NCI-H187 (cell line): Measurements from ENCODE around the gene SDK1.

Experiments
- DNase-seq, 2 experiments: peaks; one replicate each; lab custom pipeline; 2025; lab: John Stamatoyannopoulos, UW

Gene SDK1

GRCh38 chr7:3416453-3416852 lies 115.4 kb downstream of the SDK1 start:
- no peak for DNase-seq

GRCh38 chr7:3425087-3425486 lies 124.0 kb downstream of the SDK1 start:
- no peak for DNase-seq

DNA sequence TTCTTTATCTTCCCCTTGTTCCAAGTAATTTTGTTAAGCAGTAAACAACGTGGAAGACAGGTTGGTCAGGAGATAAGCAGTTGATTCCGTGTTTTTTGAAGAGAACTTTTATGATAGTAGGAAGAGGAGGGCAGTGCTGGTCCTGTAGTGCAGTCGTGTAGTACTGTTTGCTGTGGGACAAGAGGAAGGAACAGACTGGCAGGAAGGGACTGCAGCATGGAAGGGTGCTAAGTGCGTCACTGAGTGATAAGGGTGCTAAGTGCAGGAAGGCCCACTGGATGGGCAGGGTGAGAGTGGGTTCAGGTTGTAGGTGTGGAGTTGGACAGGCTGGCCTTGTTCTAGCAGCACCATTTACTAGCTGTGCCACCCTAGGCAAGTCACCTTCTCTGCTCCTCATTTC lies 125.0 kb downstream of the SDK1 start:
- DNase-seq: no peak

- DNase-seq: no peak
These were observed 126.9 kb downstream of the SDK1 start for GRCh38 chr7:3427957-3428356.

GRCh38 chr7:3429981-3430380 lies 128.9 kb downstream of the SDK1 start:
- no peak for DNase-seq

GRCh38 chr7:3430588-3430987 lies 129.5 kb downstream of the SDK1 start:
- no peak for DNase-seq

GRCh38 chr7:3431306-3431705 lies 130.3 kb downstream of the SDK1 start:
- DNase-seq: no peak

DNA sequence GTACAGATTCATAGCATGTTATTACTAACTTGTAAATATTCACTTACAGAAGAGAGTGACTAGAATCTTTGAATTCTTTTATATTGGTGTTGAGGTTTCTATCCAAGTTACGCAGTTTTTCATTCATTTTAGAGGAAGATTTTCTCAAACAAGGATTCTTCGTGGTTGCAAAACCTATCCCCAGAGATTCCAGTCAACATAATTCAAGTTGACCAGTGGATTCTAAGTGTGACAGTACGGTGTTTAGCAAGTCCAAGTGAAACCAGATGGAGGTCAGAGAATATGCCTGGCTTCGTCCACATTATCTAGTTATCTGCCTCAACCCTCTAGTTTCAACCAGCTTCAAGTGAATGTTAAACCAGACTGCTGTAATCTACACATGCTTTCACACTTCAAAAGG lies 131.9 kb downstream of the SDK1 start:
- DNase-seq: no peak

GRCh38 chr7:3434611-3435010 lies 133.6 kb downstream of the SDK1 start:
- no peak for DNase-seq

GRCh38 chr7:3436112-3436511 lies 135.1 kb downstream of the SDK1 start:
- no peak for DNase-seq

GRCh38 chr7:3436746-3437145 lies 135.7 kb downstream of the SDK1 start:
- DNase-seq: no peak

GRCh38 chr7:3437467-3437866 lies 136.4 kb downstream of the SDK1 start:
- DNase-seq: no peak

DNA sequence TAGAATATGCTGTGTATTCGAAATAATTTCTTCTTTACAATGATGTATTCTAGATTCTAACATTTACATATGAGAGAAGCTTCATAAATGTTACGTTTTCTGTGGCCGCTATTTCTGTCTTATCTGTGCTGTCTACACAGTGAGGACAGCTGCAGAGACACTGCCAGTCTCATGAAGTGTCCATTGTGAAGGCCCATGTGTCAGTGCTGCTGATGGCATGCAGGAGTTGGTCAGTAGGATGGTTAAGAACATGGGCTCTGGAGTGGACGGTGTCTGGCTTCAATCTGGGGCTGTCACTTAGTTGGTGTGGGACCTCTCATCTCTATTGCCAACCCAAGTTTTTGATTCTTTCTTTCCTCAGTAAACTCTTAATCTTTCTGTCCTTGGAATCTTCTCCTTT lies 137.3 kb downstream of the SDK1 start:
- DNase-seq: no peak

GRCh38 chr7:3439333-3440030 lies 138.4 kb downstream of the SDK1 start:
- no peak for DNase-seq

- DNase-seq: no peak
These were observed 139.5 kb downstream of the SDK1 start for GRCh38 chr7:3440509-3440908.

GRCh38 chr7:3443716-3444115 lies 142.7 kb downstream of the SDK1 start:
- DNase-seq: no peak

DNA sequence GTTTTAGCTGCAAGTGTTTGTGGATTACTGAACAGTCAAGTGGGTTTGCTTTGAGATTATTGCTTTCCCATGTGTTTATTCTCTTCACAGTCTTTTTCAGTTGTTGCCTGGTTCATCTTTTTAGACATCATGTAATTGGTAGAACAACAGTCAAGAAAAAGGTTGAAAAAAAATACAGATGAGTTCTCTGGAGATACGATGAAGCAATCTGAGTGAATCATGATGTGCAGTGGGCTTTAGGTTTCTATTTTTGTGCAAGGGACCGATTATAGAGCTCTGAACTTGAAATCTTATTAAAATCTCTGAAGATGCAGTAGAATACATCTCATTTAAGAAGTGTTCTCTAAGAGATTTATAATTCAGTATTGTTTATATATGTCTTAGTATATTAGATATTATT lies 145.7 kb downstream of the SDK1 start:
- DNase-seq: no peak

- DNase-seq: no peak
These were observed 150.6 kb downstream of the SDK1 start for GRCh38 chr7:3451701-3452100.

GRCh38 chr7:3453398-3453797 lies 152.3 kb downstream of the SDK1 start:
- no peak for DNase-seq

- no peak for DNase-seq
These were observed 154.9 kb downstream of the SDK1 start for GRCh38 chr7:3455806-3456595.

DNA sequence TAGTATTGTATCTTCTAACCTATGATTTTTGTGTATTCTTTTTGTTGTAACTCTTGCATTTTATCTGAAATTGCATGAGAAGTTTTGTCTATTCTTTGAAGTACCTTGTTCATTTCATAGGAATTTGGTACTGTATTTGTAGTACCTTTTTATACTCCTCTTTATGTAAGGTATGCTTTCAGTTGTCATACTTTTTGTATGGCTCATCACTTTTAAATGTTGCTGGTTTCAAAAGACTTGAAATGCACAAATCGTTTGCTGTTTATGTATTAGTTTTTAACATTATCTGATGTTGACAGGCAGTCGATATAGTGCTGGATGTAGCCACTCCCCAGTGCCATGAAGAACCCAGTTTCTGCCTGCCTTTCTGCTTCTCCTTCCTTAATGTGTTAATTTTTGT lies 158.1 kb downstream of the SDK1 start:
- DNase-seq: no peak

- DNase-seq: no peak
These were observed 160.9 kb downstream of the SDK1 start for GRCh38 chr7:3461923-3462322.

DNA sequence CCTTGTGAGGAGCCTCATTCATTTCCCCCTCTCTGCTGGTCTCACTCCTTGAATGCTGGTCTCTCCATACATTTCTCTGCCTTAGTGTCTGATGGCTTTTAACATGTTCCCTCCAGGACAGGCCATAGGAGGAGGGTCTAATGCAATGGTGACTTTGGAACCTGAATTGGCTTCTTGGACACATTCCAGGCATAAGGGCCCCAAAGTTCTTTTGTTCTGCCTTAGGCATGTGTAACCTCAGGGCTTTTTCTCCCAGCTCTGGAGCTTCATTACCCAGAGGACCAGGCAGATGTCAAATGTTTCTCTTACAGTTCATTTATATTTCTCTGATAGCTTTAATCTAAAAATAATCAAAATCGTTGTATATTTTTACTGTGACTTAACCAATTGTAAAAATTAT lies 162.6 kb downstream of the SDK1 start:
- DNase-seq: no peak
